Epithelial cell of proximal tubule (primary cell): Measurements from ENCODE around the gene CES5A. TPM values are rescaled to one million over a fixed set of nuclear protein-coding genes. Genes with fewer than 3 reads are reported as not detected.
"Not testable (repeated sequence)": the region's sequence is repeated elsewhere in the genome, so short reads cannot be mapped to it uniquely, and the experiment has no call there.

Experiments
- DNase-seq: peaks from one replicate; pipeline ENCODE4 v3.0.0-alpha.2; 2011; ENCODE audit warnings: low read depth
- H3K4me3 ChIP-seq: 2 replicates; pipeline ENCODE4 v1.5.1; 2011; ENCODE audit warnings: low read depth, mild to moderate bottlenecking, low read length
- total RNA-seq: library from RNA; depleted of rRNA; stranded (reverse); fragments of >200 nt; gene quantifications from 2 replicates; pipeline ENCODE4 v1.2.3, GENCODE V29; 2015
- TF ChIP-seq, protein P1 (sequence below): conservative IDR thresholded peaks from 2 replicates; pipeline ENCODE4 v1.5.1; 2012; ENCODE audit warnings: low read depth, mild to moderate bottlenecking, low read length

Gene CES5A
- not detected in 2 replicates for total RNA-seq

DNA sequence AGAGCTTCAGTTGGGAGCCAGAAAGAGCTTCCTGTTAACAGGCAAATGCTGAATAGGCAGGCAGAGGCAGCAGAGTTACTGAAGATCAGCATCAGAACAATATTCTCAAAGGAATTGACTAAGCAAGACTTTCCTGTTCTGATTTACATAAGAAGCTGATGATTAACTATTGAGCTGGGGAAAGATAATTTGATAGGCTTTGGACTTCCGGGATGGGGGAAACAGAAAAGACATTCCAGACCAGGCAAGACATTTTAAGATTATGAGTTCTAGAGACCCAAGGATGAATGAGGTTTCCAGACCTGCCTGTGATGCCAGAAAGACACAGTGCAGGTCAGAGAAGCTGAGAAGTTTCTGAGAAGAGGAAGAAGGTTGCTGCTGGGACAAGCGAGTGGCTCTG, at the start of gene CES5A:
Gene CES5A, minus strand, starts transcription at position 101 of the 400 bp plus-strand sequence. CDS start 152 bp downstream, outside the sequence.
- H3K4me3 ChIP-seq: no peak within 1 kb of the TSS
- TF ChIP-seq, protein P1, sequence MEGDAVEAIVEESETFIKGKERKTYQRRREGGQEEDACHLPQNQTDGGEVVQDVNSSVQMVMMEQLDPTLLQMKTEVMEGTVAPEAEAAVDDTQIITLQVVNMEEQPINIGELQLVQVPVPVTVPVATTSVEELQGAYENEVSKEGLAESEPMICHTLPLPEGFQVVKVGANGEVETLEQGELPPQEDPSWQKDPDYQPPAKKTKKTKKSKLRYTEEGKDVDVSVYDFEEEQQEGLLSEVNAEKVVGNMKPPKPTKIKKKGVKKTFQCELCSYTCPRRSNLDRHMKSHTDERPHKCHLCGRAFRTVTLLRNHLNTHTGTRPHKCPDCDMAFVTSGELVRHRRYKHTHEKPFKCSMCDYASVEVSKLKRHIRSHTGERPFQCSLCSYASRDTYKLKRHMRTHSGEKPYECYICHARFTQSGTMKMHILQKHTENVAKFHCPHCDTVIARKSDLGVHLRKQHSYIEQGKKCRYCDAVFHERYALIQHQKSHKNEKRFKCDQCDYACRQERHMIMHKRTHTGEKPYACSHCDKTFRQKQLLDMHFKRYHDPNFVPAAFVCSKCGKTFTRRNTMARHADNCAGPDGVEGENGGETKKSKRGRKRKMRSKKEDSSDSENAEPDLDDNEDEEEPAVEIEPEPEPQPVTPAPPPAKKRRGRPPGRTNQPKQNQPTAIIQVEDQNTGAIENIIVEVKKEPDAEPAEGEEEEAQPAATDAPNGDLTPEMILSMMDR: no peak
- no peak for DNase-seq

DNA sequence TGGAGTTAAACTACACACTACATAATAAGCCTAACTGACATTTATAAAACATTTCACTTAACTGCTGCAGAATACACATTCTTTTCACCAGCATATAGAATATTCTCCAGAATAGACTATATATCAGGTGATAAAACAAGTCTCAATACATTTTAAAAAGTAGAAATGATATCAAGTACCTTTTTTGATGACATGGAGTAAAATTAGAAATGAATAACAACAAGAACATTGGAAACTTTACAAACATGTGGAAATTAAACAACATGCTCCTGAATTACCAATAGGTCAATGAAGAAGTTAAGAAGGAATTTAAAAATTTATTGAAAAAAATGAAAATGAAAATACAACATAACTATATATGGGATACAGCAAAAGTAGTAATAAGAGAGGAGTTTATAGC, 47.5 kb upstream of the CES5A start:
- TF ChIP-seq, protein P1: no peak
- no peak for DNase-seq
- no peak overlapping the region for H3K4me3 ChIP-seq

DNA sequence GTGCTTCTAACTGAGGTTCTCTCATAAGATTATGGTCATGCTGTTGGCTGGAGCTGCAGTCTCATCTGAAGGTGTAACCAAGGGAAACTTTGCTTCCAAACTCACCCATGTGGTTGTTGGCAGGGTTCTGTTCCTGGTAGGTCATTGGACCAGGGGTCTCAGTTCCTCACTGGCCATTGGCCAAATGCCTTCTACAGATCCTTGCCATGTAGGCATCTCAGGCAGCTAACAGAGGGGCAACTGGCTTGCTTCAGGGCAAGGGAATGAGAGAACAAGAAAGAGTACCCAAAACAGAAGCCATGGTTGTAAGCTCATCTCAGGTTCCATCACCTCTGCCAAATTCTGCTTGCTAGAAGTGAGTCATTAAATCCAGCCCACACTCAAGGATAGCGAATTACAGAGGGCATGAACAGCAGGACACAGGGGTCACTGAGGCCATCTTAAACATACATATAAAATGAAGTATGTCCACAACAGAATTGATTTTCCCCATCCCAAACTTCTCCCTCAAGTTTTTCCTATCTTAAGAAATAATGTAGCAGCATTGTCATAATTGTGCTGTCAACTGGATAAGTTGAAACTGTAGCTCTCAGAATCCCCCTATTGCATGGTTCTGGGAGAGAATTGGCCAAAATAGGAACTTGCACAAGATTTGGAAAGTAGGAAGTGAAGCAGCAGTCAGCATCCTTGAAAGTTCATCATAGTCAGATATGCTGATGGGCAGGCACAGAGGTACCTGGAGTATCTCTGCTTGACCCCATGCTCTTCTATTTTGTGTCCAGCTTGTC, 42.4 kb upstream of the CES5A start:
- H3K4me3 ChIP-seq: no peak overlapping the region
- TF ChIP-seq, protein P1: no peak
- DNase-seq: no peak

DNA sequence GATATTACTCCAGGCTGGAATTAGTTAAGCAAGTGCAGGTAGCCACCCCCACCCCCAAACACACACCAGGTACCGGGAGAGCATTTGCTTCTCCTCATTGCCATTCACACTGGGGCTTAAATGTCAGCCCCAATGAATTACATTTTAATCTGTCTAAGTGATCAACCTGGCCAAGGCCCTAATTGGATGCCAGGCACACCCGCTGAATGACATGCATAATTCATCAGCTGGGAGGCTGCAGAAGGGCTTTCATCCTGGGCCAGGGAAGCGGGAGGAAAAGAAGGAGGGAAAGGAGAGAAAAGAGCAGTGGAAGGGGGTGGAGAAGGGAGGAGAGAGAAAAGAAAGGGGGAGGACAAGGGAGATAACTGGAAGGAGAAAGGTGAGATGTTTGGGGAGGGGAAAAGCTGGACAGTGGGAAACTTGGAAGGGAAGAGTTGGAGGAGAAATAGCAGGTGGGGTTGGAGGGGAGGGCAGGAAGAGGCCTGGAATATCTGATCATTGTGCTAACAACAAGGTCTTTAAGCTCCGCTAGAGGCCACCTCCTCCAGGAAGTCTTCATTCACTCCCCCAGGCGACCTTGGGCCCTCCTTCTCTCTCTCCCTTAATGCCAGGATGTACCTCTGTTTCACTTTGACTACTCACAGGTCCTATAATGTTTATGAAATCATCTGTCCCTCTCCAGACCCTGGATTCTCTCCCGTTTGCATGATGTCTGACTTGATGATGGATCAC, 40.1 kb upstream of the CES5A start:
- DNase-seq: no peak
- TF ChIP-seq, protein P1: no peak

DNA sequence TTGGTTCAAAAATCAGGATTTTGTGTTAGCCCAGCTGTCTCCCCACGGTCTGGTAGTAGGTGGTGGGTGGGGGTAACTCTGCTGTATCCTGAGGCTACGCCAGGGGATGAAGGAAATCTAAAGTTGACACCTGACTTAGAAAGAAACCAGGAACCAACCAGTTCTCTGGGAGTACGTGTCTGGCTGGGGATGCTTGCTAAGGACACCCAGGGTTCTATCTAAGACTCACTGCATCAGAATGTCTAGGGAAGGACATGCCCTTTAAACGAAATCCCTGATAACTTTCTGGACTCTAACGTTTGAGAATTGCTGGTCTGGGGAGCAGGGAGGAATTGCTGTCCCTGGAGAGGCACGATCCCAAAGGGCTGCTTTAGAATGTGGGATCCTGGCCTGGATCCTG, 39.2 kb upstream of the CES5A start:
- DNase-seq: no peak
- no peak overlapping the region for H3K4me3 ChIP-seq
- TF ChIP-seq, protein P1: no peak

More for the DNA sequence above, 40.1 kb upstream of the CES5A start:
- H3K4me3 ChIP-seq: no peak overlapping the region

DNA sequence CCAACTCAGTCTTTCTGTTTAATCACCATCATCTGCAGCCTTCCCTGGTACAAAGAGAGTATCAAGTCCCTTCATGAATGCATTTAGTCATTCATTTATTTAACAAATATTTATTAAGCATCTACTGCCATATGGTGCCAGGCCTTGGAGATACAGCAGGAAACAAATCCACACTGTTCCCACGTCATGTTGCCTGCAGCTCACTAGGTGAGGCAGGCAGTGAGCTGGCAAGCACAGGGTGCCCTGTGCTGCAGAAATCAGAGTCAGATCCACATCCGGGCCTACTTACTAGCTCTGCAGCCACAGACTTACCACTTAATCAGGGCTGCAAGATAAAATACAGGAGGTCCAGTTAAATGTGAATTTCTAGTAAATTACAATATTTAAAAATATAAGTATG, 38.5 kb upstream of the CES5A start:
- no peak for DNase-seq
- no peak overlapping the region for H3K4me3 ChIP-seq
- TF ChIP-seq, protein P1: no peak

GRCh38 chr16:55913121-55913520, 37.9 kb upstream of the CES5A start:
- not testable (repeated sequence) for DNase-seq, H3K4me3 ChIP-seq
